BLaER1 (cell line): Measurements from ENCODE around the gene KIAA0319L.

Source experiments
- H3K27ac ChIP-seq: shearing (Covaris generic); formaldehyde crosslinking; 2 replicates; pipeline ENCODE4 v1.8.1; 2022
- H3K27me3 ChIP-seq: shearing (Covaris generic); formaldehyde crosslinking; 2 replicates; pipeline ENCODE4 v1.8.1; 2022
- H3K36me3 ChIP-seq: shearing (Covaris generic); formaldehyde crosslinking; 2 replicates; pipeline ENCODE4 v1.8.1; 2022
- H3K4me1 ChIP-seq: shearing (Covaris generic); formaldehyde crosslinking; 2 replicates; pipeline ENCODE4 v1.8.1; 2022
- H3K4me2 ChIP-seq: shearing (Covaris generic); formaldehyde crosslinking; 2 replicates; pipeline ENCODE4 v1.8.1; 2022
- H3K4me3 ChIP-seq: shearing (Covaris generic); formaldehyde crosslinking; 2 replicates; pipeline ENCODE4 v1.8.1; 2022
- H3K9ac ChIP-seq: shearing (Covaris generic); formaldehyde crosslinking; 2 replicates; pipeline ENCODE4 v1.8.1; 2022
- H3K9me3 ChIP-seq: shearing (Covaris generic); formaldehyde crosslinking; 2 replicates; pipeline ENCODE4 v1.8.1; 2022
- H4K20me1 ChIP-seq: shearing (Covaris generic); formaldehyde crosslinking; 2 replicates; pipeline ENCODE4 v1.8.1; 2022
- Cebpa-rat ChIP-seq: shearing (Covaris generic); IDR thresholded peaks from 2 replicates; pipeline ENCODE4 v1.8.1; 2022

Gene KIAA0319L

GRCh38 chr1:35557118-35557610 lies at the start of gene KIAA0319L:
KIAA0319L (minus strand) TSS chr1:35557403; CDS start chr1:35554491, 2,912 bp downstream.
- H3K27ac ChIP-seq = peak within 1 kb of the TSS; percentile 91
- peak within 1 kb of the TSS; percentile 89 for H3K4me2 ChIP-seq
- peaks cover 32% of the 10 kb centered on the region for H4K20me1 ChIP-seq
- H3K9me3 ChIP-seq = no peaks in the 10 kb centered on the region
- H3K36me3 ChIP-seq = peaks cover 41% of the 10 kb centered on the region
- H3K4me3 ChIP-seq = peak within 1 kb of the TSS; percentile 91
- no peak for TF ChIP-seq Cebpa-rat
- H3K4me1 ChIP-seq = peaks cover 46% of the 10 kb centered on the region
- H3K27me3 ChIP-seq = no peaks in the 10 kb centered on the region
- H3K9ac ChIP-seq = peak within 1 kb of the TSS; percentile 91

DNA sequence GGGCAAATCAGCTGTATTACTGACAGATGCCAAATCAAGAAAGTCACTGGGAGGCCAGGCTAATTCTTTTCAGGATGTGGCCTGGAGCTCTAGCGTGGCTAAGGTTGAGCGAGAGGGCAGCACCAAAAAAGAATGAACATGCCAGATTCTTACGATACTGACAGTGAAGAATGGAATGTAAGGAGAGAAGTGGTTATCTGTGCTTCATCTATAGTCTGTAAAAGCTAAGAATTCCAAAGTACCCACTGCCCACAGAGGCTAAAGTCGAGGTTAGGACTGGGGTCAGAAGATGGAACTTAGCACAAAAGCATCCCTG lies 48.6 kb upstream of the KIAA0319L start:
- no peak overlapping the region for H3K4me2 ChIP-seq
- peaks cover 95% of the 10 kb centered on the region for H3K36me3 ChIP-seq
- no peak overlapping the region for H3K27ac ChIP-seq
- TF ChIP-seq Cebpa-rat = no peak
- no peaks in the 10 kb centered on the region for H3K27me3 ChIP-seq
- H3K4me1 ChIP-seq = no peaks in the 10 kb centered on the region
- H3K9ac ChIP-seq = no peak overlapping the region
- H3K4me3 ChIP-seq = no peak overlapping the region
- no peaks in the 10 kb centered on the region for H3K9me3 ChIP-seq
- peaks cover 64% of the 10 kb centered on the region for H4K20me1 ChIP-seq

- no peaks in the 10 kb centered on the region for H3K4me1 ChIP-seq
- no peaks in the 10 kb centered on the region for H3K27me3 ChIP-seq
- peaks cover 95% of the 10 kb centered on the region for H3K36me3 ChIP-seq
- peaks cover 59% of the 10 kb centered on the region for H4K20me1 ChIP-seq
- TF ChIP-seq Cebpa-rat = no peak
- no peak overlapping the region for H3K27ac ChIP-seq
- no peak overlapping the region for H3K9ac ChIP-seq
- no peaks in the 10 kb centered on the region for H3K9me3 ChIP-seq
- no peak overlapping the region for H3K4me3 ChIP-seq
- no peak overlapping the region for H3K4me2 ChIP-seq
Observed at GRCh38 chr1:35605071-35605866, 48.1 kb upstream of the KIAA0319L start.

DNA sequence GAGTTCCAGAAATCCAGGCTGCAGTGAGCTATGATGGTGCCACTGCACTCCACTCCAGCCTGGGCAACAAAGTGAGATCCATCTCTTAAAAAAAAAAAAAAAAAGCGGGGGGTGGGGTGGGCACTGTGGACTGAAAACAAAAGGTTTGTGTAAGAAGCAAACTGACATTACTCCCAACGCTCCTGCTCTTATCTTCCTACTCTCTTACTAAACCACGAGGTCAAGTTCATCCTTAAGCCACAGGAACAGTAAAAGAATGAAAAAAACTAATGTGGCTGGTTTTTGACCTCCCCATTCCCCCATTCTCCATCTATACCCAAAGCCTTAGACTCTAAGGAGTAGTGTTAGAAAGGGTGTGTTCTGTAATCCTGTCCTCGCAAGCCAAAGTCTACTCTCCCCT lies 46.7 kb upstream of the KIAA0319L start:
- no peak overlapping the region for H3K9ac ChIP-seq
- no peak overlapping the region for H3K4me3 ChIP-seq
- no peaks in the 10 kb centered on the region for H3K4me1 ChIP-seq
- H3K9me3 ChIP-seq = no peaks in the 10 kb centered on the region
- peaks cover 95% of the 10 kb centered on the region for H3K36me3 ChIP-seq
- no peaks in the 10 kb centered on the region for H3K27me3 ChIP-seq
- TF ChIP-seq Cebpa-rat = no peak
- no peak overlapping the region for H3K4me2 ChIP-seq
- peaks cover 47% of the 10 kb centered on the region for H4K20me1 ChIP-seq
- H3K27ac ChIP-seq = no peak overlapping the region

- peaks cover 94% of the 10 kb centered on the region for H3K36me3 ChIP-seq
- H3K4me3 ChIP-seq = no peak overlapping the region
- no peak for TF ChIP-seq Cebpa-rat
- H3K27me3 ChIP-seq = no peaks in the 10 kb centered on the region
- H3K4me2 ChIP-seq = no peak overlapping the region
- H3K9me3 ChIP-seq = no peaks in the 10 kb centered on the region
- no peak overlapping the region for H3K27ac ChIP-seq
- H3K4me1 ChIP-seq = no peaks in the 10 kb centered on the region
- H4K20me1 ChIP-seq = peaks cover 44% of the 10 kb centered on the region
- no peak overlapping the region for H3K9ac ChIP-seq
Observed at GRCh38 chr1:35603468-35603867, 46.3 kb upstream of the KIAA0319L start.

- H3K27ac ChIP-seq = no peak overlapping the region
- H3K4me1 ChIP-seq = no peaks in the 10 kb centered on the region
- no peak overlapping the region for H3K4me3 ChIP-seq
- no peak for TF ChIP-seq Cebpa-rat
- H3K27me3 ChIP-seq = no peaks in the 10 kb centered on the region
- no peaks in the 10 kb centered on the region for H3K9me3 ChIP-seq
- H3K9ac ChIP-seq = no peak overlapping the region
- peaks cover 17% of the 10 kb centered on the region for H4K20me1 ChIP-seq
- no peak overlapping the region for H3K4me2 ChIP-seq
- peaks cover 90% of the 10 kb centered on the region for H3K36me3 ChIP-seq
Observed at GRCh38 chr1:35600593-35600992, 43.4 kb upstream of the KIAA0319L start.

GRCh38 chr1:35599411-35599810 lies 42.2 kb upstream of the KIAA0319L start:
- Histone ChIP-seq H3K36me3 (peaks cover 81% of the 10 kb centered on the region), H3K4me2 (no peak overlapping the region), H3K9ac (no peak overlapping the region), H3K27ac (no peak overlapping the region), H3K4me3 (no peak overlapping the region), H3K9me3 (no peaks in the 10 kb centered on the region), H3K27me3 (no peaks in the 10 kb centered on the region), H4K20me1 (peaks cover 5% of the 10 kb centered on the region; the same call in 1 of the 2 replicates), H3K4me1 (no peaks in the 10 kb centered on the region)
- TF ChIP-seq Cebpa-rat = no peak

DNA sequence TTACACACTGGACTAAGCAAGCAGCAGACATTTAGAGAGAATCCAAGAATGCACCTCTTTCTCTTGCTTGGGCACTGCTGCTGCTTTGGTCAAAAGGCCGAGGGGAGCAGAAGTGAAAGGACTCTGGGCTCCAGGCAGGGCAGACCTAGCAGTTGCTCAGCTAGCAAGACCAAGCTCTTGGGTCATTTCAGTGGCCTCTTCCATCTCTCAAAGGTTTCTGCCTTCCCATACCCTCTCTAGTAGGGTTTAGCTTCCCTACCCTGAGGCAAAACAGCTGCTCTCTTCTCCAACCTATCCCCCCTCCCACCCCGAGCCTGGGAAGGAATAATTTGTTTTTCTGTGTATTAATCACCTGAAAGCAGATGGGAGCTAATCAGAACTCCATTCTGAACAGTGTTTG lies 41.7 kb upstream of the KIAA0319L start:
- Histone ChIP-seq H3K9ac (no peak overlapping the region), H3K36me3 (peaks cover 75% of the 10 kb centered on the region), H3K9me3 (no peaks in the 10 kb centered on the region), H3K4me1 (no peaks in the 10 kb centered on the region), H3K4me3 (no peak overlapping the region), H3K27me3 (no peaks in the 10 kb centered on the region), H3K27ac (no peak overlapping the region), H3K4me2 (no peak overlapping the region), H4K20me1 (no peaks in the 10 kb centered on the region)
- no peak for TF ChIP-seq Cebpa-rat

DNA sequence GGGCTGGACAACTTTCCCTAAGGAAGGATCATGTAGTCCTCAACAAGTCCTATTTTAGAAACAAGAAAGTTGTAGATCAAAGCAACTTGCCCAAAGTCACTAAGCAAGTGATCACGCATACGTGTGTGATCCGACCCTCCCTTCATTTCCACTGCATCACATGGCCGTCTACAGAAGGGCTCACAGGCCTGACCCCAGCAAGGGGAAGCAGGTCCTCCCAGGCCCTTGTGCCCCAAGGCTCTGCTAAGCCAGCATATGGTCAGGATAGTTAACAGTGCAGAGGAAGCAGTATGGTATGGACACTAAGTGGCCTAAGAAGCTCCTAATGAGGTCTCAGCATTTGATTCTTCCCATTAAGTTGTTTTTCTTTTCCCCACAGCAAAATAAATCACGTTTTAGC lies 40.7 kb upstream of the KIAA0319L start:
- peaks cover 65% of the 10 kb centered on the region for H3K36me3 ChIP-seq

DNA sequence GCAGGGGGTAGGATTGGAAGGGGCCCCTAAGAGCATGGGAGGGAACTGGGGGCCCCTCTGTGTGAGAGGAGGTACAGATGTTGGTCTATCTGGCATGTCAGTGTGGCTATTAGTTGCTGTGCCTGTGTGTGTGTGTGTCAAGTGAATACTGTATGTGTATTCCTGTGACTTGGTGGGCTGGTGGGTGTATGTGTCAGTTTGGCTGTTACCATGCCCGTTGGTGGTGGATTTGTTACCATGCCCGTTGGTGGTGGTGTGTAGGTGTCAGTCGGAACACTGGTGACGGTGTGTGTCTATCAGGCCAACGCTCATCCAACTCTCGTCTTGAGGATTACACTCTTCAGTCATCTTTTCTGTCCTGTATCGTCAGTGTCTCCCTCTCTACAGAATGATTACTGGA lies 38.5 kb upstream of the KIAA0319L start:
- no peak overlapping the region for H3K27ac ChIP-seq
- no peaks in the 10 kb centered on the region for H3K27me3 ChIP-seq
- H4K20me1 ChIP-seq = no peaks in the 10 kb centered on the region
- H3K36me3 ChIP-seq = peaks cover 43% of the 10 kb centered on the region
- TF ChIP-seq Cebpa-rat = no peak
- no peak overlapping the region for H3K9ac ChIP-seq
- peaks cover 14% of the 10 kb centered on the region for H3K4me1 ChIP-seq
- no peaks in the 10 kb centered on the region for H3K9me3 ChIP-seq
- H3K4me3 ChIP-seq = no peak overlapping the region
- H3K4me2 ChIP-seq = no peak overlapping the region

More for the DNA sequence above, 40.7 kb upstream of the KIAA0319L start:
- H3K4me1 ChIP-seq = peaks cover 10% of the 10 kb centered on the region
- no peak overlapping the region for H3K27ac ChIP-seq
- no peak overlapping the region for H3K4me3 ChIP-seq
- TF ChIP-seq Cebpa-rat = no peak
- no peaks in the 10 kb centered on the region for H4K20me1 ChIP-seq
- H3K9me3 ChIP-seq = no peaks in the 10 kb centered on the region
- no peaks in the 10 kb centered on the region for H3K27me3 ChIP-seq
- H3K4me2 ChIP-seq = no peak overlapping the region
- H3K9ac ChIP-seq = no peak overlapping the region
